Measurements from ENCODE around the gene ALS2.
A peak's percentile ranks its signal among the peaks of the same experiment; 100 is the strongest.
"Not testable (repeated sequence)": the region's sequence is repeated elsewhere in the genome, so short reads cannot be mapped to it uniquely, and the experiment has no call there.

The ALS2 gene

GRCh38 chr2:201780674-201781493 lies at the start of gene ALS2:
ALS2 (minus strand) TSS chr2:201780933; CDS start chr2:201768885, 12,048 bp downstream.
- peak; percentile 89 for DNase-seq (ENCODE audit: low read depth)

GRCh38 chr2:201828220-201828619 lies 47.5 kb upstream of the ALS2 start:
- DNase-seq (ENCODE audit: low read depth) = no peak

GRCh38 chr2:201827621-201828020 lies 46.9 kb upstream of the ALS2 start:
- DNase-seq (ENCODE audit: low read depth) = no peak

- no peak for DNase-seq (ENCODE audit: low read depth)
These were observed 43.5 kb upstream of the ALS2 start for GRCh38 chr2:201824212-201824611.

- no peak for DNase-seq (ENCODE audit: low read depth)
These were observed 40.3 kb upstream of the ALS2 start for GRCh38 chr2:201821080-201821479.

GRCh38 chr2:201820383-201821007 lies 39.8 kb upstream of the ALS2 start:
- no peak for DNase-seq (ENCODE audit: low read depth)

GRCh38 chr2:201816657-201817575 lies 36.2 kb upstream of the ALS2 start:
- no peak for DNase-seq (ENCODE audit: low read depth)

GRCh38 chr2:201813996-201814760 lies 33.4 kb upstream of the ALS2 start:
- no peak for DNase-seq (ENCODE audit: low read depth)

GRCh38 chr2:201810604-201811003 lies 29.9 kb upstream of the ALS2 start:
- DNase-seq (ENCODE audit: low read depth) = not testable (repeated sequence)

- no peak for DNase-seq (ENCODE audit: low read depth)
These were observed 28.9 kb upstream of the ALS2 start for GRCh38 chr2:201809633-201810032.

GRCh38 chr2:201808027-201808426 lies 27.3 kb upstream of the ALS2 start:
- no peak for DNase-seq (ENCODE audit: low read depth)

GRCh38 chr2:201807452-201807999 lies 26.8 kb upstream of the ALS2 start:
- DNase-seq (ENCODE audit: low read depth) = no peak

- no peak for DNase-seq (ENCODE audit: low read depth)
These were observed 25.9 kb upstream of the ALS2 start, which contains the start of gene CDK15 for GRCh38 chr2:201806442-201807170. CDK15 (plus strand) TSS chr2:201806537; CDS start chr2:201806665, 128 bp downstream.

GRCh38 chr2:201798914-201799285 lies 18.2 kb upstream of the ALS2 start:
- DNase-seq (ENCODE audit: low read depth) = not testable (repeated sequence)

- no peak for DNase-seq (ENCODE audit: low read depth)
These were observed 17.6 kb upstream of the ALS2 start for GRCh38 chr2:201798252-201798913.

- no peak for DNase-seq (ENCODE audit: low read depth)
These were observed 16.6 kb upstream of the ALS2 start for GRCh38 chr2:201797175-201797840.

GRCh38 chr2:201796478-201796865 lies 15.7 kb upstream of the ALS2 start:
- DNase-seq (ENCODE audit: low read depth) = no peak

GRCh38 chr2:201795607-201796477 lies 15.1 kb upstream of the ALS2 start:
- no peak for DNase-seq (ENCODE audit: low read depth)

GRCh38 chr2:201794294-201794693 lies 13.6 kb upstream of the ALS2 start:
- no peak for DNase-seq (ENCODE audit: low read depth)
